HepG2 (cell line): ENCODE measurements around the gene SCN8A. TPM values are rescaled to one million over a fixed set of nuclear protein-coding genes. Genes with fewer than 3 reads are reported as not detected.

Experiments
- DPF2 ChIP-seq: sonication (generic); formaldehyde crosslinking; IDR thresholded peaks from 2 replicates; pipeline ENCODE4 v1.4.0; 2020; ENCODE audit warnings: mild to moderate bottlenecking, low read depth, missing genetic modification reagents, borderline replicate concordance
- GATA4 ChIP-seq: sonication (generic); IDR thresholded peaks from 2 replicates; pipeline ENCODE4 v1.6.1; 2016; ENCODE audit warnings: antibody characterized with exemption, low read depth, borderline replicate concordance
- HMG20A ChIP-seq: IDR thresholded peaks from 2 replicates; pipeline ENCODE4 v1.6.1; 2016; ENCODE audit warnings: borderline replicate concordance
- MAFK ChIP-seq, 2 experiments: IDR thresholded peaks in 1 of 2; conservative IDR thresholded peaks in 1 of 2; 2 replicates each; pipeline ENCODE4 v1.6.1; 2011; ENCODE audit warnings: improper control_type of control experiment in 2 of 2, low read length in 2 of 2
- ONECUT2 ChIP-seq: sonication (generic); formaldehyde crosslinking; IDR thresholded peaks from 2 replicates; pipeline ENCODE4 v1.4.0; 2020; ENCODE audit warnings: missing genetic modification reagents
- PCBP1 ChIP-seq: fragments of 200-400 bp; formaldehyde crosslinking; IDR thresholded peaks from 2 replicates; pipeline ENCODE4 v1.6.1; 2017; ENCODE audit warnings: mild to moderate bottlenecking, low read depth, low read length, borderline replicate concordance
- POLR2A ChIP-seq, 2 experiments: IDR thresholded peaks; 2 replicates each; pipeline ENCODE4 v1.6.1; 2011; ENCODE audit warnings: low read depth in 2 of 2, low read length in 2 of 2, mild to moderate bottlenecking in 1 of 2, moderate library complexity in 1 of 2; ENCODE audit not compliant: insufficient read depth in 1 of 2
- ZNF282 ChIP-seq: fragments of 450-650 bp; IDR thresholded peaks from 2 replicates; pipeline ENCODE4 v1.6.1; 2018; ENCODE audit not compliant: partially characterized antibody
- ZNF878 ChIP-seq: sonication (generic); formaldehyde crosslinking; IDR thresholded peaks from 2 replicates; pipeline ENCODE4 v1.8.1; 2023; ENCODE audit warnings: mild to moderate bottlenecking, missing genetic modification reagents, moderate library complexity
- polyA plus RNA-seq, 8 experiments: library from polyadenylated mRNA; depleted of rRNA in 3 of 8; stranded (reverse) in 7 of 8; unstranded in 1 of 8; fragments of >200 nt; fragmentation: Illumina TruSeq in 4 of 8; extraction: Trizol in 4 of 8; gene quantifications; 2 replicates each; pipeline versions ENCODE4 v1.2.1 to v1.2.3, GENCODE V29; 2011 to 2016; ENCODE audit warnings: low read depth in 4 of 8, missing spikeins in 1 of 8, mixed read lengths in 1 of 8; ENCODE audit not compliant: insufficient read depth in 1 of 8
- total RNA-seq, 5 experiments: library from RNA; depleted of rRNA; stranded (reverse); fragments of >200 nt; fragmentation: Illumina TruSeq; extraction: Trizol; gene quantifications; 2 replicates each; pipeline ENCODE4 v1.2.3, GENCODE V29; 2016; ENCODE audit warnings: low read depth in 1 of 5
- TF ChIP-seq, protein P1 (sequence below): sonication (generic); formaldehyde crosslinking; conservative IDR thresholded peaks from 2 replicates; pipeline ENCODE4 v1.4.0; 2020; ENCODE audit warnings: missing genetic modification reagents
- TF ChIP-seq, protein P2 (sequence below): sonication (generic); formaldehyde crosslinking; IDR thresholded peaks from 2 replicates; pipeline ENCODE4 v1.5.0; 2020; ENCODE audit warnings: mild to moderate bottlenecking, missing genetic modification reagents
- TF ChIP-seq, protein P3 (sequence below): IDR thresholded peaks from 2 replicates; pipeline ENCODE4 v1.6.1; 2016

Gene SCN8A
- total and polyA plus RNA-seq, 2 of the 13 experiments (the other 11 are each of a cell fraction or from before 2014, with no cell fraction given), result 0.57 to 1.4 TPM

DNA sequence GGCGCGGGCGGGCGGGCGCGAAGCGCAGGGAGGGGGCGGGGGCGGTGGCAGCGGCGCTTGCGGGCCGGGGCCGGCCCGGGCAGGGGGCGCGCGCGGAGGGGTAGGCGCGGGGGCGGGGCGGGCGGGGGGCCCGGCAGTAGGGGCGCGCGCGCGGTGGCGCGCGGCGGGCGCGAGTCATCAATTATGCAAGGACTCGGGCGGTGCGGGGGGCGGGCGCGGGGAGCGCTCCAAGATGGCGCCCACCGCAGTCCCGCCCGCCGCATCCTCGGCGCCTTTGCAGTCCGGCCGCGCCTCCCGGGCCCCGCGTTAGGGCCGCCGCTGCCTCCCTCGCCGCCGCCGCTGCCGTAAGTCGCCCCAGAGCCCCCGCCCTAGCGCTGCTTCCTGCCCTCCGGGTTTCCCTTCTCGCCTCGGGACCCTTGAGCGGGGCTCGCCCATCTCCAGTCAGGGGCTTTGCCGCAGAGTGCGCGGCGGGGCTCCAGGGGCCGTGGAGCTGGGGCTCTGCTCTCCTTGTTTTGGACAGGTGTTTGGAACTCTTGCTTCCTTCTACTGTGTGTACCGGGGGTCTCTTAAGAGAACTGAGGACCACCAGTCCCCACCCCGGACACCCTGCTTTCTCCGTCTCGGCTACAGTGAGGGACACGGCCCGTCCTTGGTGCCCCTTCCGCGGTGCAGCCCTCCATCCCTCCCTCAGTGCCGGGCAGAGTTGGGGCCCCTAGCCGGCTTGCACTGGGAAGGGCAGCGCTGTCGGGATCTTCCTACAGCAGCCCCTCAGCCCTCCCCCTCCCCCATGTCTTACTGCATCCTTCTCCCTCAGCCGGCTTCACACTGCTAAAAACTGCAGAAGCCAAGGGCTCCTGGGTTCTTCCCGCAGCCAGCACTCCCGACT, at the start of gene SCN8A (continued):
- TF ChIP-seq, protein P1, sequence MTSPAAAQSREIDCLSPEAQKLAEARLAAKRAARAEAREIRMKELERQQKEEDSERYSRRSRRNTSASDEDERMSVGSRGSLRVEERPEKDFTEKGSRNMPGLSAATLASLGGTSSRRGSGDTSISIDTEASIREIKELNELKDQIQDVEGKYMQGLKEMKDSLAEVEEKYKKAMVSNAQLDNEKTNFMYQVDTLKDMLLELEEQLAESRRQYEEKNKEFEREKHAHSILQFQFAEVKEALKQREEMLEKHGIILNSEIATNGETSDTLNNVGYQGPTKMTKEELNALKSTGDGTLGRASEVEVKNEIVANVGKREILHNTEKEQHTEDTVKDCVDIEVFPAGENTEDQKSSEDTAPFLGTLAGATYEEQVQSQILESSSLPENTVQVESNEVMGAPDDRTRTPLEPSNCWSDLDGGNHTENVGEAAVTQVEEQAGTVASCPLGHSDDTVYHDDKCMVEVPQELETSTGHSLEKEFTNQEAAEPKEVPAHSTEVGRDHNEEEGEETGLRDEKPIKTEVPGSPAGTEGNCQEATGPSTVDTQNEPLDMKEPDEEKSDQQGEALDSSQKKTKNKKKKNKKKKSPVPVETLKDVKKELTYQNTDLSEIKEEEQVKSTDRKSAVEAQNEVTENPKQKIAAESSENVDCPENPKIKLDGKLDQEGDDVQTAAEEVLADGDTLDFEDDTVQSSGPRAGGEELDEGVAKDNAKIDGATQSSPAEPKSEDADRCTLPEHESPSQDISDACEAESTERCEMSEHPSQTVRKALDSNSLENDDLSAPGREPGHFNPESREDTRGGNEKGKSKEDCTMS, result no peak
- no peak for TF ChIP-seq DPF2
- no peak for TF ChIP-seq ONECUT2 (CRISPR knock-in tag)
- no peak for TF ChIP-seq MAFK (conservative IDR thresholded peaks at IDR 0.05 in 1 of 2, IDR thresholded peaks at IDR 0.05 in 1 of 2; ENCODE audit: low read length in 2 of 2)
- no peak for TF ChIP-seq HMG20A
- TF ChIP-seq, protein P2, sequence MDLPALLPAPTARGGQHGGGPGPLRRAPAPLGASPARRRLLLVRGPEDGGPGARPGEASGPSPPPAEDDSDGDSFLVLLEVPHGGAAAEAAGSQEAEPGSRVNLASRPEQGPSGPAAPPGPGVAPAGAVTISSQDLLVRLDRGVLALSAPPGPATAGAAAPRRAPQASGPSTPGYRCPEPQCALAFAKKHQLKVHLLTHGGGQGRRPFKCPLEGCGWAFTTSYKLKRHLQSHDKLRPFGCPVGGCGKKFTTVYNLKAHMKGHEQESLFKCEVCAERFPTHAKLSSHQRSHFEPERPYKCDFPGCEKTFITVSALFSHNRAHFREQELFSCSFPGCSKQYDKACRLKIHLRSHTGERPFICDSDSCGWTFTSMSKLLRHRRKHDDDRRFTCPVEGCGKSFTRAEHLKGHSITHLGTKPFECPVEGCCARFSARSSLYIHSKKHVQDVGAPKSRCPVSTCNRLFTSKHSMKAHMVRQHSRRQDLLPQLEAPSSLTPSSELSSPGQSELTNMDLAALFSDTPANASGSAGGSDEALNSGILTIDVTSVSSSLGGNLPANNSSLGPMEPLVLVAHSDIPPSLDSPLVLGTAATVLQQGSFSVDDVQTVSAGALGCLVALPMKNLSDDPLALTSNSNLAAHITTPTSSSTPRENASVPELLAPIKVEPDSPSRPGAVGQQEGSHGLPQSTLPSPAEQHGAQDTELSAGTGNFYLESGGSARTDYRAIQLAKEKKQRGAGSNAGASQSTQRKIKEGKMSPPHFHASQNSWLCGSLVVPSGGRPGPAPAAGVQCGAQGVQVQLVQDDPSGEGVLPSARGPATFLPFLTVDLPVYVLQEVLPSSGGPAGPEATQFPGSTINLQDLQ (CRISPR knock-in tag), result no peak
- TF ChIP-seq GATA4, result no peak
- TF ChIP-seq, protein P3, sequence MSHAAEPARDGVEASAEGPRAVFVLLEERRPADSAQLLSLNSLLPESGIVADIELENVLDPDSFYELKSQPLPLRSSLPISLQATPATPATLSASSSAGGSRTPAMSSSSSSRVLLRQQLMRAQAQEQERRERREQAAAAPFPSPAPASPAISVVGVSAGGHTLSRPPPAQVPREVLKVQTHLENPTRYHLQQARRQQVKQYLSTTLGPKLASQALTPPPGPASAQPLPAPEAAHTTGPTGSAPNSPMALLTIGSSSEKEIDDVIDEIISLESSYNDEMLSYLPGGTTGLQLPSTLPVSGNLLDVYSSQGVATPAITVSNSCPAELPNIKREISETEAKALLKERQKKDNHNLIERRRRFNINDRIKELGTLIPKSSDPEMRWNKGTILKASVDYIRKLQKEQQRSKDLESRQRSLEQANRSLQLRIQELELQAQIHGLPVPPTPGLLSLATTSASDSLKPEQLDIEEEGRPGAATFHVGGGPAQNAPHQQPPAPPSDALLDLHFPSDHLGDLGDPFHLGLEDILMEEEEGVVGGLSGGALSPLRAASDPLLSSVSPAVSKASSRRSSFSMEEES (CRISPR knock-in tag), result no peak
- 0 out of 4 replicates have a peak, but pooled peaks of 1 of the 2 experiments have one; percentile 37 for TF ChIP-seq POLR2A (IDR thresholded peaks at IDR 0.05; ENCODE audit: insufficient read depth in 1 of 2, low read depth in 2 of 2, low read length in 2 of 2)
- no peak for TF ChIP-seq ZNF878 (CRISPR knock-in tag)
- TF ChIP-seq ZNF282, result no peak
- TF ChIP-seq PCBP1, result peak; percentile 84; the same call in 1 of the 2 replicates
